WTC11 (cell line): Measurements from ENCODE around the gene NT5C1B. TPM values are rescaled to one million over a fixed set of nuclear protein-coding genes. Genes with fewer than 3 reads are reported as not detected.

Source experiments
- ATAC-seq: fragments of 200-7000 bp; cut with Tn5 transposase; 2 replicates; pipeline ENCODE4 v1.10.0; 2021; ENCODE audit warnings: mild to moderate bottlenecking, moderate library complexity
- CTCF ChIA-PET: fragments of 300-600 bp; sonication (Branson Sonifier 250); formaldehyde crosslinking; loops from one replicate; lab custom pipeline; 2021; ENCODE audit warnings: antibody characterized with exemption; lab: Charles Lee
- POLR2A ChIA-PET: fragments of 350-600 bp; sonication (Branson Sonifier 250); formaldehyde crosslinking; loops from one replicate; lab custom pipeline; 2021; ENCODE audit warnings: antibody characterized with exemption; lab: Charles Lee
- DNase-seq: peaks from one replicate; pipeline ENCODE4 v3.0.0; 2021; ENCODE audit warnings: low spot score
- H3K27ac Mint-ChIP-seq: 2 replicates; pipeline ENCODE4 v1.8.0; 2021; ENCODE audit warnings: mixed read lengths
- H3K27me3 Mint-ChIP-seq: 2 replicates; pipeline ENCODE4 v1.8.0; 2021; ENCODE audit warnings: low read depth, mild to moderate bottlenecking, moderate library complexity, mixed read lengths
- H3K36me3 Mint-ChIP-seq: 2 replicates; pipeline ENCODE4 v1.8.0; 2021; ENCODE audit warnings: mixed read lengths
- H3K4me1 Mint-ChIP-seq: 2 replicates; pipeline ENCODE4 v1.8.0; 2022; ENCODE audit warnings: mixed read lengths
- H3K4me3 Mint-ChIP-seq: 2 replicates; pipeline ENCODE4 v1.8.0; 2021; ENCODE audit warnings: mild to moderate bottlenecking, moderate library complexity, mixed read lengths
- H3K9me3 Mint-ChIP-seq: 2 replicates; pipeline ENCODE4 v1.8.0; 2021; ENCODE audit warnings: mixed read lengths
- AFF4 ChIP-seq: sonication (generic); formaldehyde crosslinking; IDR thresholded peaks from 2 replicates; pipeline ENCODE4 v1.8.1; 2023; ENCODE audit warnings: mild to moderate bottlenecking, missing genetic modification reagents, borderline replicate concordance
- CBFB ChIP-seq: sonication (generic); formaldehyde crosslinking; IDR thresholded peaks from 2 replicates; pipeline ENCODE4 v1.8.1; 2022; ENCODE audit warnings: mild to moderate bottlenecking, low read depth, missing genetic modification reagents
- E2F1 ChIP-seq: sonication (generic); formaldehyde crosslinking; IDR thresholded peaks from 2 replicates; pipeline ENCODE4 v1.8.0; 2022; ENCODE audit warnings: mild to moderate bottlenecking, missing genetic modification reagents
- ESRRA ChIP-seq: sonication (generic); formaldehyde crosslinking; IDR thresholded peaks from 2 replicates; pipeline ENCODE4 v1.8.1; 2022; ENCODE audit warnings: mild to moderate bottlenecking, missing genetic modification reagents, borderline replicate concordance
- ETV6 ChIP-seq: sonication (generic); formaldehyde crosslinking; IDR thresholded peaks from 2 replicates; pipeline ENCODE4 v1.8.1; 2022; ENCODE audit warnings: mild to moderate bottlenecking, missing genetic modification reagents
- FOXJ3 ChIP-seq: sonication (generic); formaldehyde crosslinking; IDR thresholded peaks from 2 replicates; pipeline ENCODE4 v1.9.0; 2021; ENCODE audit warnings: missing genetic modification reagents, mild to moderate bottlenecking, borderline replicate concordance
- GABPB1 ChIP-seq: sonication (generic); formaldehyde crosslinking; IDR thresholded peaks from 2 replicates; pipeline ENCODE4 v1.8.1; 2023; ENCODE audit warnings: mild to moderate bottlenecking, missing genetic modification reagents
- IRF2 ChIP-seq: sonication (generic); formaldehyde crosslinking; IDR thresholded peaks from 2 replicates; pipeline ENCODE4 v1.8.0; 2022; ENCODE audit warnings: low read depth, missing genetic modification reagents, borderline replicate concordance
- MLX ChIP-seq: sonication (generic); formaldehyde crosslinking; IDR thresholded peaks from 2 replicates; pipeline ENCODE4 v1.8.1; 2023; ENCODE audit warnings: mild to moderate bottlenecking, missing genetic modification reagents, moderate library complexity
- NR2C2 ChIP-seq: sonication (generic); formaldehyde crosslinking; IDR thresholded peaks from 2 replicates; pipeline ENCODE4 v1.8.0; 2022; ENCODE audit warnings: mild to moderate bottlenecking, missing genetic modification reagents
- RELA ChIP-seq: sonication (generic); formaldehyde crosslinking; IDR thresholded peaks from 2 replicates; pipeline ENCODE4 v1.8.1; 2022; ENCODE audit warnings: missing genetic modification reagents, mild to moderate bottlenecking, borderline replicate concordance
- RORB ChIP-seq: fragments of 250-450 bp; sonication (Bioruptor Pico); IDR thresholded peaks from 2 replicates; pipeline ENCODE4 v1.9.0; 2021; ENCODE audit warnings: mild to moderate bottlenecking
- USF1 ChIP-seq: sonication (generic); formaldehyde crosslinking; IDR thresholded peaks from 2 replicates; pipeline ENCODE4 v1.8.0; 2022; ENCODE audit warnings: mild to moderate bottlenecking, missing genetic modification reagents
- ZNF263 ChIP-seq: sonication (generic); formaldehyde crosslinking; IDR thresholded peaks from 2 replicates; pipeline ENCODE4 v1.8.1; 2022; ENCODE audit warnings: low read depth, mild to moderate bottlenecking, moderate library complexity, missing genetic modification reagents
- total RNA-seq: library from RNA; stranded (reverse); gene quantifications from 3 replicates; pipeline ENCODE4 v1.2.3, GENCODE V29; 2021
- TF ChIP-seq, protein P1 (sequence below): sonication (generic); formaldehyde crosslinking; IDR thresholded peaks from 2 replicates; pipeline ENCODE4 v1.8.0; 2022; ENCODE audit warnings: missing genetic modification reagents
- TF ChIP-seq, protein P2 (sequence below): sonication (generic); formaldehyde crosslinking; IDR thresholded peaks from 2 replicates; pipeline ENCODE4 v1.8.1; 2022; ENCODE audit warnings: low read depth, missing genetic modification reagents, borderline replicate concordance
- TF ChIP-seq, protein P3 (sequence below): fragments of 200-600 bp; IDR thresholded peaks from 2 replicates; pipeline ENCODE4 v1.8.0; 2022; ENCODE audit warnings: antibody characterized with exemption
- TF ChIP-seq, protein P4 (sequence below): sonication (generic); formaldehyde crosslinking; conservative IDR thresholded peaks from 2 replicates; pipeline ENCODE4 v1.8.1; 2023; ENCODE audit warnings: mild to moderate bottlenecking, low read depth, missing genetic modification reagents, moderate library complexity
- TF ChIP-seq, protein P5 (sequence below): sonication (generic); formaldehyde crosslinking; conservative IDR thresholded peaks from 2 replicates; pipeline ENCODE4 v1.8.1; 2022; ENCODE audit warnings: mild to moderate bottlenecking, missing genetic modification reagents

The NT5C1B gene
- total RNA-seq, 1 experiment from 2014 or later, result not detected

GRCh38 chr2:18550433-18550832 lies 38.9 kb downstream of the NT5C1B start:
- ChIA-PET CTCF (no interaction called here), POLR2A (no interaction called here)
- peaks cover 9% of the 10 kb centered on the region for H3K36me3 Mint-ChIP-seq
- no peak overlapping the region for H3K4me3 Mint-ChIP-seq
- no peak for DNase-seq
- H3K27me3 Mint-ChIP-seq, result no peaks in the 10 kb centered on the region
- H3K9me3 Mint-ChIP-seq, result no peaks in the 10 kb centered on the region
- ATAC-seq, result no peak
- peaks cover 14% of the 10 kb centered on the region for H3K4me1 Mint-ChIP-seq
- H3K27ac Mint-ChIP-seq, result no peak overlapping the region
- TF ChIP-seq NR2C2 (CRISPR knock-in tag) (no peak), ZNF263 (CRISPR knock-in tag) (no peak), MLX (CRISPR knock-in tag) (no peak), GABPB1 (no peak), USF1 (no peak), CBFB (CRISPR knock-in tag) (no peak), ESRRA (no peak), AFF4 (no peak), RORB (no peak), E2F1 (CRISPR knock-in tag) (no peak), IRF2 (no peak), ETV6 (CRISPR knock-in tag) (no peak), FOXJ3 (CRISPR knock-in tag) (no peak), RELA (CRISPR knock-in tag) (no peak)
- TF ChIP-seq, protein P1, sequence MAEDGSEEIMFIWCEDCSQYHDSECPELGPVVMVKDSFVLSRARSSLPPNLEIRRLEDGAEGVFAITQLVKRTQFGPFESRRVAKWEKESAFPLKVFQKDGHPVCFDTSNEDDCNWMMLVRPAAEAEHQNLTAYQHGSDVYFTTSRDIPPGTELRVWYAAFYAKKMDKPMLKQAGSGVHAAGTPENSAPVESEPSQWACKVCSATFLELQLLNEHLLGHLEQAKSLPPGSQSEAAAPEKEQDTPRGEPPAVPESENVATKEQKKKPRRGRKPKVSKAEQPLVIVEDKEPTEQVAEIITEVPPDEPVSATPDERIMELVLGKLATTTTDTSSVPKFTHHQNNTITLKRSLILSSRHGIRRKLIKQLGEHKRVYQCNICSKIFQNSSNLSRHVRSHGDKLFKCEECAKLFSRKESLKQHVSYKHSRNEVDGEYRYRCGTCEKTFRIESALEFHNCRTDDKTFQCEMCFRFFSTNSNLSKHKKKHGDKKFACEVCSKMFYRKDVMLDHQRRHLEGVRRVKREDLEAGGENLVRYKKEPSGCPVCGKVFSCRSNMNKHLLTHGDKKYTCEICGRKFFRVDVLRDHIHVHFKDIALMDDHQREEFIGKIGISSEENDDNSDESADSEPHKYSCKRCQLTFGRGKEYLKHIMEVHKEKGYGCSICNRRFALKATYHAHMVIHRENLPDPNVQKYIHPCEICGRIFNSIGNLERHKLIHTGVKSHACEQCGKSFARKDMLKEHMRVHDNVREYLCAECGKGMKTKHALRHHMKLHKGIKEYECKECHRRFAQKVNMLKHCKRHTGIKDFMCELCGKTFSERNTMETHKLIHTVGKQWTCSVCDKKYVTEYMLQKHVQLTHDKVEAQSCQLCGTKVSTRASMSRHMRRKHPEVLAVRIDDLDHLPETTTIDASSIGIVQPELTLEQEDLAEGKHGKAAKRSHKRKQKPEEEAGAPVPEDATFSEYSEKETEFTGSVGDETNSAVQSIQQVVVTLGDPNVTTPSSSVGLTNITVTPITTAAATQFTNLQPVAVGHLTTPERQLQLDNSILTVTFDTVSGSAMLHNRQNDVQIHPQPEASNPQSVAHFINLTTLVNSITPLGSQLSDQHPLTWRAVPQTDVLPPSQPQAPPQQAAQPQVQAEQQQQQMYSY (CRISPR knock-in tag), result no peak
- TF ChIP-seq, protein P2, sequence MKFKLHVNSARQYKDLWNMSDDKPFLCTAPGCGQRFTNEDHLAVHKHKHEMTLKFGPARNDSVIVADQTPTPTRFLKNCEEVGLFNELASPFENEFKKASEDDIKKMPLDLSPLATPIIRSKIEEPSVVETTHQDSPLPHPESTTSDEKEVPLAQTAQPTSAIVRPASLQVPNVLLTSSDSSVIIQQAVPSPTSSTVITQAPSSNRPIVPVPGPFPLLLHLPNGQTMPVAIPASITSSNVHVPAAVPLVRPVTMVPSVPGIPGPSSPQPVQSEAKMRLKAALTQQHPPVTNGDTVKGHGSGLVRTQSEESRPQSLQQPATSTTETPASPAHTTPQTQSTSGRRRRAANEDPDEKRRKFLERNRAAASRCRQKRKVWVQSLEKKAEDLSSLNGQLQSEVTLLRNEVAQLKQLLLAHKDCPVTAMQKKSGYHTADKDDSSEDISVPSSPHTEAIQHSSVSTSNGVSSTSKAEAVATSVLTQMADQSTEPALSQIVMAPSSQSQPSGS (CRISPR knock-in tag), result no peak
- TF ChIP-seq, protein P3, sequence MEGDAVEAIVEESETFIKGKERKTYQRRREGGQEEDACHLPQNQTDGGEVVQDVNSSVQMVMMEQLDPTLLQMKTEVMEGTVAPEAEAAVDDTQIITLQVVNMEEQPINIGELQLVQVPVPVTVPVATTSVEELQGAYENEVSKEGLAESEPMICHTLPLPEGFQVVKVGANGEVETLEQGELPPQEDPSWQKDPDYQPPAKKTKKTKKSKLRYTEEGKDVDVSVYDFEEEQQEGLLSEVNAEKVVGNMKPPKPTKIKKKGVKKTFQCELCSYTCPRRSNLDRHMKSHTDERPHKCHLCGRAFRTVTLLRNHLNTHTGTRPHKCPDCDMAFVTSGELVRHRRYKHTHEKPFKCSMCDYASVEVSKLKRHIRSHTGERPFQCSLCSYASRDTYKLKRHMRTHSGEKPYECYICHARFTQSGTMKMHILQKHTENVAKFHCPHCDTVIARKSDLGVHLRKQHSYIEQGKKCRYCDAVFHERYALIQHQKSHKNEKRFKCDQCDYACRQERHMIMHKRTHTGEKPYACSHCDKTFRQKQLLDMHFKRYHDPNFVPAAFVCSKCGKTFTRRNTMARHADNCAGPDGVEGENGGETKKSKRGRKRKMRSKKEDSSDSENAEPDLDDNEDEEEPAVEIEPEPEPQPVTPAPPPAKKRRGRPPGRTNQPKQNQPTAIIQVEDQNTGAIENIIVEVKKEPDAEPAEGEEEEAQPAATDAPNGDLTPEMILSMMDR, result no peak
- TF ChIP-seq, protein P4, sequence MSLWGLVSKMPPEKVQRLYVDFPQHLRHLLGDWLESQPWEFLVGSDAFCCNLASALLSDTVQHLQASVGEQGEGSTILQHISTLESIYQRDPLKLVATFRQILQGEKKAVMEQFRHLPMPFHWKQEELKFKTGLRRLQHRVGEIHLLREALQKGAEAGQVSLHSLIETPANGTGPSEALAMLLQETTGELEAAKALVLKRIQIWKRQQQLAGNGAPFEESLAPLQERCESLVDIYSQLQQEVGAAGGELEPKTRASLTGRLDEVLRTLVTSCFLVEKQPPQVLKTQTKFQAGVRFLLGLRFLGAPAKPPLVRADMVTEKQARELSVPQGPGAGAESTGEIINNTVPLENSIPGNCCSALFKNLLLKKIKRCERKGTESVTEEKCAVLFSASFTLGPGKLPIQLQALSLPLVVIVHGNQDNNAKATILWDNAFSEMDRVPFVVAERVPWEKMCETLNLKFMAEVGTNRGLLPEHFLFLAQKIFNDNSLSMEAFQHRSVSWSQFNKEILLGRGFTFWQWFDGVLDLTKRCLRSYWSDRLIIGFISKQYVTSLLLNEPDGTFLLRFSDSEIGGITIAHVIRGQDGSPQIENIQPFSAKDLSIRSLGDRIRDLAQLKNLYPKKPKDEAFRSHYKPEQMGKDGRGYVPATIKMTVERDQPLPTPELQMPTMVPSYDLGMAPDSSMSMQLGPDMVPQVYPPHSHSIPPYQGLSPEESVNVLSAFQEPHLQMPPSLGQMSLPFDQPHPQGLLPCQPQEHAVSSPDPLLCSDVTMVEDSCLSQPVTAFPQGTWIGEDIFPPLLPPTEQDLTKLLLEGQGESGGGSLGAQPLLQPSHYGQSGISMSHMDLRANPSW (CRISPR knock-in tag), result no peak
- TF ChIP-seq, protein P5, sequence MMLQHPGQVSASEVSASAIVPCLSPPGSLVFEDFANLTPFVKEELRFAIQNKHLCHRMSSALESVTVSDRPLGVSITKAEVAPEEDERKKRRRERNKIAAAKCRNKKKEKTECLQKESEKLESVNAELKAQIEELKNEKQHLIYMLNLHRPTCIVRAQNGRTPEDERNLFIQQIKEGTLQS (CRISPR knock-in tag), result no peak
